HT1080 (cell line): ENCODE data around the gene SLC9A8. TPM values are rescaled to one million over a fixed set of nuclear protein-coding genes. Genes with fewer than 3 reads are reported as not detected.
"Not testable (repeated sequence)": the region's sequence is repeated elsewhere in the genome, so short reads cannot be mapped to it uniquely, and the experiment has no call there.

Source experiments
- DNase-seq: peaks from one replicate; pipeline ENCODE4 v3.0.0-alpha.2; 2015; ENCODE audit warnings: low read depth
- total RNA-seq: library from RNA; depleted of rRNA; stranded (reverse); fragments of >200 nt; shearing (Covaris generic); gene quantifications from 2 replicates; pipeline ENCODE4 v1.2.3, GENCODE V29; 2014

Gene SLC9A8
- total RNA-seq, 1 experiment from 2014 or later: 9.0 TPM

DNA sequence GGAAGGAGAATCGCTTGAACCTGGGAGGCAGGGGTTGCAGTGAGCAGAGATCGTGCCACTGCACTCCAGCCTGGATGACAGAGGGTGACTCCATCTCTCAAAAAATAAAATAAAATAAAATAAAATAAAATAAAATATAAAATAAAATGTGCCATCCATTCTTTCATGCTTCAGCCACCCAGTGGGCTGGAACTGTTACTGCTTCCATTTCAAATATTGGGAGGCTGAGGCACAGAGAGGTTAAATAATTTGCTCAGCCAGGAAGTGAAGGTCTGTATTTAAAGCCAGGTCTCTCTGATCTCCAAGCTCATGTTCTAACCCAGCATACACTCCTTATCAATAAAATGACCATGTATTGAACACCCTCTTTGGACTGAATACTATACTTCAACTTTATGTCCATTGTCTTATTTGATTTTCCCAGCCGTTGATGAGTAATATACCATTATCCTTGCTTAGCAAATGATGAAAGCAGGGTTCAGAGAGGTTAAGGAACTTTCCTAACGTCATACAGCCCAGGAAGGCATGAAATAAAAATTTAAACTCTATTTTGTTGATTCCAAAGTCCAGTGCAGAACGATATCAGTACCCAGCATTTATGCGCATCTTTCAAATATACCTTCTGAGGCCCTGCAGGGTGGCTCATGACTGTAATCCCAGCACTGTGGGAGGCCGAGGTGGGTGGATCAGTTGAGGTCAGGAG, 25.8 kb upstream of the SLC9A8 start:
- peak; percentile 22 for DNase-seq

- no peak for DNase-seq
Observed at GRCh38 chr20:49787371-49788357, 25.0 kb upstream of the SLC9A8 start.

- DNase-seq: no peak
Observed at GRCh38 chr20:49790077-49790798, 22.4 kb upstream of the SLC9A8 start.

DNA sequence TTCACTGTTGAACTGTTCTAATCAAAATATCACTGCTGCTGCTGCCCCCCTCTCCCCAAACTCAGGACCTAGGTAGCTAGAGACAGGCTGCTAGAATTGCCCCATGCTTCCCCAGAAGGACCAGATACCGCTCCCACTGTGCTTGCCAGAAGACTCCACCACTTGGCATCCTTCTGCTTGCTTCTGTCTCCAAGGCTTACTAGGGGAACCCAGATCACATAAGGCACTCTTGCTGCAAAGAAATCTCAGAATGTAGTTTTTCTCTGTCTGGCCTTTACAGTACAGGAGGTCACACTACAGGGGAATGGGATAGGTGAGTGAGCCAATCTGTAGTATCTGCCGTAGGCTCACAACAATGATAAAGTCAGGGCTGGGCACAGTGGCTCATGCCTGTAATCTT, 21.5 kb upstream of the SLC9A8 start:
- DNase-seq: no peak

GRCh38 chr20:49792006-49792405, 20.6 kb upstream of the SLC9A8 start:
- no peak for DNase-seq

DNA sequence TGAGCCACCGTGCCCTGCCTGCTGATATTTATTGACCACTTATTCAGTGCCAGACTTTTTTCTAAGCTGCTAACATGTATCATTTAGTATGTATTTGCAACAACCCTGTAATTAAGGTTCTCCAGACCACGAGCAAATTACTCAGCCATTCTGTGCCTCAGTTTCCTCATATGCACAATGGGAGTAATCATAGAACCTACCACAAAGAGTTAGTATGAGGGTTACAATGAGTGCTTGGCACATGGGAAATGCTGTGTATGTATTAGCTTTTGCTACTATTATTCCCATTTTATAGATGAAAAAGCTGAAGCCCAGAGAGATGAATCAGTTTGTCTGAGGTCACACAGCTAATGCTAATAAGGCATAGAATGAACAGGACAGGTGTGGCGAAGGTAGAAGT, 20.0 kb upstream of the SLC9A8 start:
- no peak for DNase-seq

DNA sequence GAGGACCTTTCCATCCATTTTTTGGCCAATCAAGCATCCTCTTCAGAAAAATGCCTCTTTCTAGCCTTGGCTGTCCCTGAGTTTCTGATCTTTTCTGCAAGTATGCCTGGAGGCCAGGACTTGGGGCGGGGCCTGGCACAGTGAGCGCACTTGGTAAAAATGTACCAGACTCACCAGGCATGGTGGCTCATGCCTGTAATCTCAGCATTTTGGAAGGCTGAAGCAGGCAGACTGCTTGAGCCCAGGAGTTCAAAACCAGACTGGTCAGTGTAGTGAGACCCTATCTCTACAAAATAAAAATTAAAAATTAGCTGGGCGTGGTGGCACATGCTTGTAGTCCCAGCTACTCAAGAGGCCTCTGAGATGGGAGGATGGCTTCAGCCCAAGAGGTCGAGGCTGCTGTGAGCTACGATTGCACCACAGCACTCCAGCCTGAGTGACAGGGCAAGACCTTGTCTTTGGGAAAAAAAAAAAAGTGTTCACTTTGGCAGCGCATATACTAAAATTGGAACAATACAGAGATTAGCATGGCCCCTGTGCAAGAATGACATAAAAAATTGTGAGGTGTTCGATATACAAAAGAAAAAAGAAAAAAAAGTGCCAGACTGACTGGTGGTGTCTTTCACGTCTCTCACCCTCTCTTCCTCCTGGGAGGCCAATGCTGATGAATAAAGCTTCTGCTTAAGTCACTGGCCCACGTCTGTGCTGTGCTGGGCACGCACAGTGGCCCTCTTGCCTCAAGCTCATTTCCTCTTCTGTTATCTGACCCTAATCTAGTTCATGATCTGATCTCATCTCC, 18.1 kb upstream of the SLC9A8 start:
- no peak for DNase-seq

GRCh38 chr20:49795135-49795424, 17.5 kb upstream of the SLC9A8 start:
- no peak for DNase-seq

GRCh38 chr20:49796600-49797343, 15.9 kb upstream of the SLC9A8 start:
- DNase-seq: no peak

GRCh38 chr20:49797344-49797615, 15.3 kb upstream of the SLC9A8 start:
- DNase-seq: no peak

DNA sequence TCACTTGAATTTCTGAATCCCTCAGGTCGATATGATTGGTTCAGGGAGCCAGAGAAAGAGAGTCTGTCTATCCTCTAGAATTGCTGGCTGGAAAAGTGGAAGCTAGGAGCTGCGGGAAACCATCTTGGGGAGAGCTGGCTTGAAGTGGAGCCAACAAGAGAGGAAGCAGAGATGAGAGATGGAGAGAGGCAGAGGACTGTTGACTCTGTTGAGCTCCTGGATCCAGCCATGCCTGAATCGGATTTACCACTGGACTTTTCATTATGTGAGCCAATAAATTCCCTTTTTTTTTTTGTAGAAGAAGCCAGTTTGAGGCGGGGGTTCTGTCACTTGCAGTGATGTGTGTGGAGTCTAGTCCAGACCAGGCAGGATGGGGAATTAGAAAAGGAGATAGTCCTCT, 13.9 kb upstream of the SLC9A8 start:
- no peak for DNase-seq

GRCh38 chr20:49799698-49800097, 12.9 kb upstream of the SLC9A8 start:
- DNase-seq: no peak

DNA sequence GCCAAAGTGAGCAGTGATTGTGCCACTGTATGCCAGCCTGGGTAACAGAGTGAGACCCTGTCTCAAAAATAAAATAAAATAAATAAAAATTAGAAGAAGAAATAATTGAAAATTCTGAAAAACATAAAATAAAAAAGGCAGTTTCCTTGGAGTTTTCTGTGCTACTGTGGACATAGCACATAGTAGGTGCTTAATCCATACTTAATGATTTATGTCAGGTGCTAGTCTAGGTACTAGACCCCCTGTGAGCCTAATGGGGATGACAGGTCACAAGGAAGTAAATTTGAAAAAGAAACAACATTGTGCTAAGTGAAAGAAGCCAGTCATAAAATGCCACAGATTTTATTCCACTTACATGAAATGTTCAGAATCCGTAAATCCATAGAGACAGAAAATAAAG, 9.2 kb upstream of the SLC9A8 start:
- DNase-seq: no peak

- DNase-seq: no peak
Observed at GRCh38 chr20:49804364-49804763, 8.3 kb upstream of the SLC9A8 start.

- not testable (repeated sequence) for DNase-seq
Observed at GRCh38 chr20:49805224-49805876, 7.3 kb upstream of the SLC9A8 start.

- no peak for DNase-seq
Observed at GRCh38 chr20:49808753-49809152, 3.9 kb upstream of the SLC9A8 start.

DNA sequence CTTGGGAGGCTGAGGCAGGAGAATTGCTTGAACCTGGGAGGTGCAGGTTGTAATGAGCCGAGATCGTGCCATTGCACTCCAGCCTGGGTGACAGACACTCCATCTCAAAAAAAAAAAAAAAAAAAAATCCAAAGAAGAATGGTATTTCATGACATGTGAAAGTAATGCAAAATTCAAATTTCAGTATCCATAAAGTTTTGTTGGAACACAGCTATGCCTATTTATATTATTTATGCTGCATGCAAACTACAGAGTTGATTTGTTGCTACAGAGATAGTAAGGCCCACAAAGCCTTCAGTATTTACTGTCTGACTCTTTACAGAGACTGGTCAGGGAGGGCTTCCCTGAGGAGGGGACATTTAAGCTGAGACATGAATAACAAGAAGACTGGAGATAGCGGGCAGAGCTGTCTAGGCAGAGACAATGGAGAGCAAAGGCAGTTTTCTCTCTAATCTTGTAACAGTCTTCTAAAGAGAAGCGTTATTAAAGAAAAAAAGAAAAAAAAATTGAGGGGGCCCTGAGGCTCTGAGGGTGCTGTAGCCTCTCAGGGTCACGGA, 2.7 kb upstream of the SLC9A8 start:
- no peak for DNase-seq

GRCh38 chr20:49810491-49811190, 2.0 kb upstream of the SLC9A8 start:
- DNase-seq: no peak

DNA sequence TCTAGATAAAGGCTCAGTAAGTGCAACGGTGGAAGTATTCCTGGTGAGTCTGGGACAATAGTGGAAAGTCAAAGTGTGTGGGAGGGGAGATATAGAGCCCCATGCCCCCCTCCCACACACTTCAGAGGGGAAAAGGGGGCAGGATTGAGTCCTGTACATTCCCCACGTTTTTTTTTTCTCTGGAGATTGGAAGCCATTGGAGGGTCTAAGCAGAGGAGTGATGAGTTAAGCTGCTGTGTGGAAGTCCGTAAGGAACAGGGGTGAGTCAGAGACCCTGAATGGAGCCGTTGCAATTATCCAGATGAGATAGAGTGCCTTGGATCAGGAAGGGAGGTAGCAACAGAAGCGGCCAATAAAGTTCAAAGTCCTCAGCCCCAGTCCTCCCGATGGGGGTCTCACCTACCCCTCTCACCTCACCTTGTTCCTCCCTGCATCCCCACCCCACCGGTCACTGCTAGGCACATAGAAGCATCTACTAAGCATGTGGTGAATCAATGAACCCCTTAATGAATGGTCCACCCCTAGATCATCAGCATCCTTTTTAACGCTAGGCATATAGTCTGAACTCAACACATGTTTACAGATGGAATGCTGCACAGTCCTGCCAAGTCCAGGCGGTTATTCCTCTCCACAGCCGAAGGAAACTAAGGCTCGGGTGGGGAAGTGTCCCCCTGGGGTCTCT, 662 bp upstream of the SLC9A8 start:
- DNase-seq: peak; percentile 74
